IPS-20b (cell line): ENCODE measurements around the gene RGMA.

Experiments
- H3K27ac ChIP-seq: one replicate; pipeline ENCODE4 v1.5.1; 2013; ENCODE audit warnings: low read length
- H3K27me3 ChIP-seq: 2 replicates; pipeline ENCODE4 v1.6.1; 2013; ENCODE audit warnings: mild to moderate bottlenecking, low read length, inconsistent platforms; ENCODE audit not compliant: insufficient read depth
- H3K36me3 ChIP-seq: 2 replicates; pipeline ENCODE4 v1.6.1; 2013; ENCODE audit warnings: low read depth, mild to moderate bottlenecking, inconsistent platforms, low read length, moderate library complexity; ENCODE audit not compliant: insufficient read depth
- H3K4me1 ChIP-seq: 2 replicates; pipeline ENCODE4 v1.6.1; 2013; ENCODE audit warnings: mild to moderate bottlenecking, control low read depth, inconsistent platforms, low read length, moderate library complexity; ENCODE audit not compliant: insufficient read depth
- H3K4me3 ChIP-seq: 2 replicates; pipeline ENCODE4 v1.5.1; 2013; ENCODE audit warnings: mild to moderate bottlenecking, low read length, inconsistent platforms
- H3K9ac ChIP-seq: 2 replicates; pipeline ENCODE4 v1.6.1; 2013; ENCODE audit warnings: low read depth, mild to moderate bottlenecking, inconsistent platforms, low read length, moderate library complexity
- H3K9me3 ChIP-seq: 2 replicates; pipeline ENCODE4 v1.6.1; 2013; ENCODE audit warnings: mild to moderate bottlenecking, low read depth, low read length, inconsistent platforms; ENCODE audit not compliant: insufficient read depth

RGMA gene

DNA sequence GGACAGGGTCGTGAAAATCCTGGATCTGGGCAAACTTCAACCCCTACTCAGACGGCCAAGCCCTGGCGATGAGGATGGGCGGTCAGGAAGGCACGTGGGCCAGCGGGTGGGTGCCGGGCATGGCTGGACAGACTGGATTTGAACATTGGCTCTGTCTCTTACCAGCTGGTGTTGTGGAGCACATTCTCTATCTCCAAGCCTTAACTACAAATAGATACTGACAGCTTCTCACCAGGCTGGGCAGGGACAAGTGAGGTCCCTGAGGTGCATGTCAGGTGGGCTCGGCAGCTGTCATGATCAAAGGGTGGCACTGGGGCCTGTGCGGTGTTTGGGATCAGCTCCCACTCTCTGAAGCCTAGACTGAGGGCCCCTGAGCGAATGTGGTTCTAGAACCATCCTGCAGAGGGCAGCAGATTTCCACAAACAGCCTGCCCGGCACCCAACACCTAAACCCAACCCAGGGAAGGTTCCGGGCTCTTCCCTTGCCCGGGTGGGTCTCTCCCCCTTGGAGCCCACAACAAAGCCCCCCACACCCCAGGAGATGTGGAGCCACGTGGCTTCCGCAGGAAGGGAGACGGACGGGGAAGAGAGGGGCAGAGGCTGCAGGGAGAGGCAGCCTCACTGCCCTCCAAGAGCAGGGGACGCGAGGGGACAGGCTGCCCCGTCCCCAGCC, 58.4 kb downstream of the RGMA start:
- no peaks in the 10 kb centered on the region for H3K27me3 ChIP-seq
- no peaks in the 10 kb centered on the region for H3K4me1 ChIP-seq
- peaks cover 25% of the 10 kb centered on the region for H3K36me3 ChIP-seq
- H3K27ac ChIP-seq = no peak overlapping the region
- no peaks in the 10 kb centered on the region for H3K9me3 ChIP-seq
- H3K4me3 ChIP-seq = no peak overlapping the region
- H3K9ac ChIP-seq = no peak overlapping the region

DNA sequence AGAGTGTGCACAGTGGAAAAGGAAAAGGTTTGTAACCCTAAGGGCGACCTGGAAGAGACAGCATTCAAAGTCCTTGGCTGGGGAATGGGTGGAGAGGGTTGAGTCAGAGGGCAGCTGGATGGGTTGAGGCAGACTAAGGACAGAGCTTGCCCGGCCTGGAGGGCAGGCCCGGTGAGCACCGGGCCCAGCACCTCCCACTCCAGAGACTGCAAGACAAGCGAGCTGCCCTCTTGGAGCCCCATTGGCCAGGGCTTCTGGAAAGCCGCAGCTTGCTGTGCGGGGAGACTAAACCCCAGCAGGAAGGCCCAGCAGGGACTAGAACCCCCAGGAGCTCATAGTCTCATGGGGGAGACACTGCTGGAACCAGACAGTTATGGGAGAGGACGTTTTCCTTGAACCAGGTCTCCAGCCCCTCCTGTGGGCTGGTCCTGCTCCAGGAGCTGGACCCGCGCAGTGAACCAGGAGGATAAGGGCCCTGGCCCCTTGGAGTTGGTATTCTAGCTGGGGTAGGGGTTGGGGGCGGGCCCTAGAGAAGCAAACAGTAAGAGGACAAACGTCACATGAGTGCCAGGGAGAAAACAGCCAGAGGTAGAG, 59.1 kb downstream of the RGMA start:
- Histone ChIP-seq H3K4me3 (no peak overlapping the region), H3K9ac (no peak overlapping the region), H3K27me3 (no peaks in the 10 kb centered on the region), H3K4me1 (no peaks in the 10 kb centered on the region), H3K27ac (no peak overlapping the region), H3K36me3 (peaks cover 32% of the 10 kb centered on the region), H3K9me3 (no peaks in the 10 kb centered on the region)

- Histone ChIP-seq H3K27me3 (no peaks in the 10 kb centered on the region), H3K4me3 (no peak overlapping the region), H3K9me3 (no peaks in the 10 kb centered on the region), H3K4me1 (no peaks in the 10 kb centered on the region), H3K9ac (no peak overlapping the region), H3K27ac (no peak overlapping the region), H3K36me3 (peaks cover 38% of the 10 kb centered on the region)
Observed at GRCh38 chr15:93029214-93029835, 59.7 kb downstream of the RGMA start.

GRCh38 chr15:93028632-93029213, 60.3 kb downstream of the RGMA start:
- no peaks in the 10 kb centered on the region for H3K27me3 ChIP-seq
- H3K27ac ChIP-seq = no peak overlapping the region
- H3K9ac ChIP-seq = no peak overlapping the region
- no peak overlapping the region for H3K4me3 ChIP-seq
- no peaks in the 10 kb centered on the region for H3K4me1 ChIP-seq
- peaks cover 44% of the 10 kb centered on the region for H3K36me3 ChIP-seq
- no peaks in the 10 kb centered on the region for H3K9me3 ChIP-seq

GRCh38 chr15:93028111-93028631, 60.8 kb downstream of the RGMA start:
- H3K36me3 ChIP-seq = peaks cover 49% of the 10 kb centered on the region
- no peak overlapping the region for H3K27ac ChIP-seq
- H3K4me3 ChIP-seq = no peak overlapping the region
- H3K27me3 ChIP-seq = no peaks in the 10 kb centered on the region
- no peaks in the 10 kb centered on the region for H3K4me1 ChIP-seq
- H3K9ac ChIP-seq = no peak overlapping the region
- H3K9me3 ChIP-seq = no peaks in the 10 kb centered on the region

- H3K27ac ChIP-seq = no peak overlapping the region
- no peaks in the 10 kb centered on the region for H3K4me1 ChIP-seq
- H3K27me3 ChIP-seq = no peaks in the 10 kb centered on the region
- H3K9me3 ChIP-seq = no peaks in the 10 kb centered on the region
- no peak overlapping the region for H3K9ac ChIP-seq
- H3K4me3 ChIP-seq = no peak overlapping the region
- peaks cover 57% of the 10 kb centered on the region for H3K36me3 ChIP-seq
Observed at GRCh38 chr15:93027413-93027812, 61.6 kb downstream of the RGMA start.

GRCh38 chr15:93026380-93026817, 62.6 kb downstream of the RGMA start:
- no peaks in the 10 kb centered on the region for H3K27me3 ChIP-seq
- H3K9ac ChIP-seq = no peak overlapping the region
- H3K27ac ChIP-seq = no peak overlapping the region
- peaks cover 67% of the 10 kb centered on the region for H3K36me3 ChIP-seq
- H3K4me3 ChIP-seq = no peak overlapping the region
- H3K4me1 ChIP-seq = no peaks in the 10 kb centered on the region
- no peaks in the 10 kb centered on the region for H3K9me3 ChIP-seq

GRCh38 chr15:93025625-93025982, 63.4 kb downstream of the RGMA start:
- Histone ChIP-seq H3K4me3 (no peak overlapping the region), H3K27me3 (no peaks in the 10 kb centered on the region), H3K4me1 (no peaks in the 10 kb centered on the region), H3K9ac (no peak overlapping the region), H3K27ac (no peak overlapping the region), H3K9me3 (no peaks in the 10 kb centered on the region), H3K36me3 (peaks cover 75% of the 10 kb centered on the region)

DNA sequence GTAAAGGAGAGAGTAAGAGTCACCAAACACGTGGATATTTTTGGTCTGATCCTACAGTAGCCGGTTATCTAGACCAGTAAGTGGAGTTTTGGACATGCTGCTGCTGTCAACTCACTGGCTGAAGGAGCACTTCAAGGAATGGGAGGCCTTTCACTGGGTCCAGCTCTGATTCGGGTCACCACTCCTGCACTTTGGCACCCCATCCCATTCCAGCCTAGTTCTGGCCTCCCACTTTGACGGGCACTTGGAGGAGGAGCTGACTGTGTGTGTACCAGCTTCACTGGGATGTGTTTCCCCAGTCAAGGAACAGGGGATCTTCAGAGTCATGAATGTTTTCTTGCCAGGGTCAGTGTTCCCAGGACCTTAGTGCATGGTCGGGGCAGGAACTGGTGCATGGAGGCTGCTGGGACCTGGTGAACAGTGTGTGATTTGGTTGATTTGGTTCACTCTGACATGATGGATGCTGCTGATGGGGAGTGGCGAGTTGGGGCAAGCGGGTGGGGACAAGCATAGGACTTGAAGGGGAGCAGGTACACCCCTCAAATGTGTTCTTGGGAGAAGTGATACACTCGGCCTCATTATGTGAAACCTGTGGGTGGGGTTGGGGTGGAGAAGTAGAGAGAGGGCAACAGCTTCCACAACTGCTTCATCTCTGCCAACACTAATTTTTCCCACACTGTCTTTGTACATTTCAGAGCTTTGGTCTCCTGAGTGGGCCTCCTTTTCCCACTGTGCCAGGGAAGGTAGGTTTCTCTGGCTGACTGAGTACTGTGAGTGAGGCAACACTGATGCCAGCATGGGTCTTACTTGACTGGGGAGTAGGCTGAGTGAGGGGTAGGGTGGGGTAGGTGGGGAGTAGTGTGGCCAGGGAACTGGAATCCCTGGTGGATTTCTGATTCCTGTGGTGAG, 64.0 kb downstream of the RGMA start:
- no peak overlapping the region for H3K4me3 ChIP-seq
- H3K27ac ChIP-seq = no peak overlapping the region
- no peaks in the 10 kb centered on the region for H3K4me1 ChIP-seq
- no peaks in the 10 kb centered on the region for H3K9me3 ChIP-seq
- H3K36me3 ChIP-seq = peaks cover 81% of the 10 kb centered on the region
- no peaks in the 10 kb centered on the region for H3K27me3 ChIP-seq
- H3K9ac ChIP-seq = no peak overlapping the region

DNA sequence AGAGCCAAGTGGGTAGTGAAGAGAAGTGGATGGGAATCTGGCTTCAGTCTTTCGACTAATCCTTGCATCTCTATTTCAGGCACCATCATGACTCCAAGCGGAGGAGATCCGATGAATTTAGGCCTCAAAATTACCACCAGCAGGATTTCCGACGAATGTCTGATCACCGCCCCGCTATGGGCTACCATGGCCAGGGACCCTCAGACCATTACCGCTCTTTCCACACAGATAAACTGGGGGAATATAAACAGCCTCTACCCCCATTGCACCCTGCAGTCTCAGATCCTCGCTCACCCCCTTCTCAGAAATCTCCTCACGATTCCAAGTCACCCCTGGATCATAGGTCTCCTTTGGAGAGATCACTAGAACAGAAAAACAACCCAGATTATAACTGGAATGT, 64.7 kb downstream of the RGMA start:
- Histone ChIP-seq H3K27me3 (no peaks in the 10 kb centered on the region), H3K4me1 (no peaks in the 10 kb centered on the region), H3K9ac (no peak overlapping the region), H3K36me3 (peaks cover 88% of the 10 kb centered on the region), H3K4me3 (no peak overlapping the region), H3K9me3 (no peaks in the 10 kb centered on the region), H3K27ac (no peak overlapping the region)
